Testis (tissue), 2 donors: ENCODE measurements around the gene NFATC2IP.

Experiments used
- CTCF ChIP-seq, 3 experiments: fragments of 450-650 bp in 2 of 3; fragments of 200-600 bp in 1 of 3; sonication (generic) in 1 of 3; IDR thresholded peaks; one replicate each; pipeline ENCODE4 v1.5.1; 2016 to 2019; ENCODE audit warnings: antibody characterized with exemption in 3 of 3, mild to moderate bottlenecking in 2 of 3, moderate library complexity in 1 of 3
- POLR2A ChIP-seq: fragments of 450-650 bp; IDR thresholded peaks from one replicate; pipeline ENCODE4 v1.6.1; 2017; ENCODE audit warnings: antibody characterized with exemption, mild to moderate bottlenecking, moderate library complexity

DNA sequence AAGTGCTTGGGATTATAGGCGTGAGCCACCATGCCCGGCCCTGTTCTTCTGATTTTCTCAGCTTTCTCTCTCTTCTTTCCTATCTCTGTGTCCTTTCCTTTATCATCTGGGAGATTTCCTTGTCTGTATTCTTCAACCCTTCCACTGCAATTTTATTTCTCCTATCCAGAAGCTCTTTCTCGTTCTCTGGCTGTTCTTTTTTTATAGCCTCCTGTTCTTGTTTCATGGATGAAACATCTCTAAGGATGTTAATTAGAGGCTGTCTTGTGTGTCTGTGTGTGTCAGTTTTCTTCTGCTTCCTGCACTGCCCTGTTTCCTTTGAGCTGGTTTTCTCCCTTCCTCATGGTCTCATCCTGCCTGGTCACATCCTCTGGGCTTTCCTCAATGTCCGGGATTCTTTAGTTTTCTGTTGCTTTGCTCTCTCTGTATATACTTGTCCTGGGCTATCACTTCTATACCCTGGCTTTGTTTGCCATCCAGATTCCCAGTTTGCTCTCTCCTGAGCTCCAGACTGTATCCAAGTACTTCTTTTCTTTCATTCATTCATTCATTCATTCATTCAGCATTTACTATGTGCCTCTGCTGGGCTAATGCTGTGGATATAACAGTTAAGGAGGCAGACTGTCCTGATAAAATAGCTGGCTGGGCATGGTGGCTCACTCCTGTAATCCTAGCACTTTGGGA is 36.6 kb downstream of the NFATC2IP start:
- no peak for TF ChIP-seq CTCF (IDR thresholded peaks at IDR 0.05)
- no peak for TF ChIP-seq POLR2A
